Panc1 (cell line): ENCODE data around the gene LTB4R. TPM values are rescaled to one million over a fixed set of nuclear protein-coding genes. Genes with fewer than 3 reads are reported as not detected.

Source experiments
- ATAC-seq: fragments of 200-7000 bp; cut with Tn5 transposase; 2 replicates; pipeline ENCODE4 v1.9.1; 2020; ENCODE audit warnings: mild to moderate bottlenecking, moderate library complexity
- BruUV-seq: library from RNA; stranded (reverse); fragments of 400-500 nt; replicated peaks from 2 replicates; lab custom pipeline; 2021; lab: Mats Ljungman, UMichigan
- CTCF ChIA-PET: fragments of 300-600 bp; sonication (Branson Sonifier 250); formaldehyde crosslinking; loops from one replicate; lab custom pipeline; 2022; ENCODE audit warnings: antibody characterized with exemption; lab: Charles Lee
- POLR2A ChIA-PET: fragments of 300-600 bp; sonication (Branson Sonifier 250); formaldehyde crosslinking; loops from one replicate; lab custom pipeline; 2022; ENCODE audit warnings: antibody characterized with exemption; lab: Charles Lee
- DNase-seq: peaks from one replicate; pipeline ENCODE4 v3.0.0-alpha.2; 2010; ENCODE audit warnings: low read depth, low spot score
- H3K27ac ChIP-seq: 2 replicates; pipeline ENCODE4 v1.5.1; 2011; ENCODE audit warnings: mild to moderate bottlenecking, low read length, inconsistent platforms
- H3K27me3 ChIP-seq: fragments of 200-500 bp; sonication (Bioruptor generic); 2 replicates; pipeline ENCODE4 v1.6.0; 2014; ENCODE audit warnings: low read length, inconsistent platforms; ENCODE audit not compliant: control insufficient read depth, insufficient read depth
- H3K36me3 ChIP-seq: fragments of 200-500 bp; sonication (Bioruptor generic); 2 replicates; pipeline ENCODE4 v1.5.1; 2014; ENCODE audit warnings: inconsistent platforms, mild to moderate bottlenecking, low read length, moderate library complexity; ENCODE audit not compliant: control insufficient read depth, insufficient read depth
- H3K4me1 ChIP-seq: 2 replicates; pipeline ENCODE4 v1.5.1; 2011; ENCODE audit warnings: inconsistent platforms, mild to moderate bottlenecking, low read length, moderate library complexity; ENCODE audit not compliant: control insufficient read depth, insufficient read depth
- H3K4me3 ChIP-seq, 2 experiments: 2 replicates each; pipeline ENCODE4 v1.5.1; 2011 to 2012; ENCODE audit warnings: low read depth in 2 of 2, low read length in 2 of 2, mild to moderate bottlenecking in 2 of 2, inconsistent platforms in 1 of 2, moderate library complexity in 1 of 2
- H3K9me3 ChIP-seq: fragments of 200-500 bp; sonication (Bioruptor generic); 2 replicates; pipeline ENCODE4 v1.5.1; 2014; ENCODE audit warnings: low read depth, mild to moderate bottlenecking, inconsistent platforms, low read length, moderate library complexity; ENCODE audit not compliant: control insufficient read depth, insufficient read depth
- CTCF ChIP-seq: fragments of 450-650 bp; IDR thresholded peaks from 2 replicates; pipeline ENCODE4 v1.5.1; 2017; ENCODE audit warnings: mild to moderate bottlenecking
- POLR2AphosphoS5 ChIP-seq: IDR thresholded peaks from 2 replicates; pipeline ENCODE4 v1.6.1; 2012; ENCODE audit warnings: mild to moderate bottlenecking, low read depth, low read length, moderate library complexity
- REST ChIP-seq, 2 experiments: IDR thresholded peaks; 2 replicates each; pipeline ENCODE4 v1.6.1; 2011 to 2012; ENCODE audit warnings: low read depth in 2 of 2, control low read depth in 1 of 2, low read length in 1 of 2, mild to moderate bottlenecking in 1 of 2, moderate library complexity in 1 of 2; ENCODE audit not compliant: insufficient read depth in 1 of 2
- SIN3A ChIP-seq: IDR thresholded peaks from 2 replicates; pipeline ENCODE4 v1.6.1; 2012; ENCODE audit warnings: low read depth, mild to moderate bottlenecking, low read length, moderate library complexity, borderline replicate concordance; ENCODE audit not compliant: insufficient read depth
- TCF7L2 ChIP-seq: IDR thresholded peaks from 2 replicates; pipeline ENCODE4 v1.6.1; 2011; ENCODE audit warnings: mild to moderate bottlenecking, low read depth, low read length, inconsistent platforms
- in situ Hi-C: cut with HindIII; loops from 2 replicates; pipeline ENCODE4 v1.10.0; 2016; ENCODE audit warnings: low sequenced_read_pairs, low pct_unique_long_range_greater_than_20kb
- intact Hi-C: fragments of 100-400 bp; cut with micrococcal nuclease; formaldehyde crosslinking; loops from one replicate; pipeline ENCODE4 v1.10.0; 2022; ENCODE audit not compliant: unreplicated experiment
- total RNA-seq: library from RNA; stranded (reverse); gene quantifications from one replicate; pipeline ENCODE4 v1.2.1, GENCODE V29; 2021; ENCODE audit not compliant: unreplicated experiment

The LTB4R gene
- total RNA-seq, 1 experiment from 2014 or later: 4.8 TPM

GRCh38 chr14:24315243-24315806 is 4.0 kb downstream of the LTB4R start:
- BruUV-seq: no TSS peak
- POLR2A ChIA-PET: interaction anchor here (0.5 kb wide), 1 partner anchor 87 kb away, joined by 4 read pairs; no protein-coding TSS in a partner anchor
- H3K4me1 ChIP-seq: no peaks in the 10 kb centered on the region

More at GRCh38 chr14:24315243-24315806, 4.0 kb downstream of the LTB4R start:
- Histone ChIP-seq H3K36me3 (no peaks in the 10 kb centered on the region), H3K27ac (no peak overlapping the region), H3K9me3 (no peaks in the 10 kb centered on the region), H3K4me3 (no peak overlapping the region), H3K27me3 (no peaks in the 10 kb centered on the region)
- intact Hi-C loops: no loop called here
- in situ Hi-C loops: no loop called here
- ATAC-seq (0 out of 2 replicates have a peak, but pooled peaks have one; percentile 13), DNase-seq (no peak)
- TF ChIP-seq REST (IDR thresholded peaks at IDR 0.05; ENCODE audit: insufficient read depth in 1 of 2, low read depth in 2 of 2, low read length in 1 of 2) (no peak), SIN3A (no peak), TCF7L2 (no peak), POLR2AphosphoS5 (no peak), CTCF (no peak)
- CTCF ChIA-PET: no interaction called here
